GM18505 (cell line): Measurements from ENCODE around the gene SCT.
"Not testable (repeated sequence)": the region's sequence is repeated elsewhere in the genome, so short reads cannot be mapped to it uniquely, and the experiment has no call there.

Experiments used
- ATAC-seq: cut with Tn5 transposase; IDR thresholded peaks from one replicate; pipeline ENCODE4 v1.9.1; 2021; ENCODE audit not compliant: unreplicated experiment
- POLR2A ChIP-seq: IDR thresholded peaks from 4 replicates; pipeline ENCODE4 v1.6.1; 2011; ENCODE audit warnings: borderline replicate concordance; ENCODE audit not compliant: insufficient read depth, insufficient read length; ENCODE audit errors: extremely low read depth

The SCT gene

DNA sequence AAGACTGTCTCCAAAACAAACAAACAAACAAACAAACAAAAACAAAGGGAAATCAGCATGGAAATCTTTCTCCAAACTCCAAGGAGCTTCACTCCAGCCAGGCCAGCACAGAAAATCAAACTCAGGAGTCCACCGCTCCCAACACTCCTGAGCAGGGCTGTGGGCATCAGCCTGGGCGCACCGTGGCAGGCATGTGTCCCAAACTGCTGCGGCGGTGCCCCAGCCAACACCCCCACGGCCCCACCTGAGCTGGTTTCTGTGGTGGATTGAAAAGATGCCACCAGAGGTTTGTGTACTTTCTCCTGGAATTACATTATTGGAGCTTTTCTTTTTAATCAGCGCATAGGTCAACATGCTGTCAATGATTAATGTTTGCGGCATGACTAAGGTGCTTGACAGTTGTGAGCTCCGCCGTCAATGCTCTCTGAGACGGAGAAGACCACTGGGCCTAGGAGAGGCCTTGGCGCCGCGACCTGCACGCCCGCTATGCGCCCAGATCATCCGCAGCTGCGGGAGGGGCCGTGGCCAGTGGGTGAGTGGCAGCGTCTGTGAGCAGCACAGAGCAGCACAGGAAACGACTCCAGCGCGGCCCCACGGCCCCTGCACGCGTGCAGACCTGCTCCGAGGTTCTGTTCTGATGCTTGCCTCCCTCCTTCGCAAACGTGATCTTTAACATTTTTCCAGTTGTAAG is 28.2 kb upstream of the SCT start:
- no peak for ATAC-seq
- no peak for TF ChIP-seq POLR2A

GRCh38 chr11:654444-654843 is 27.5 kb upstream of the SCT start:
- not testable (repeated sequence) for ATAC-seq

DNA sequence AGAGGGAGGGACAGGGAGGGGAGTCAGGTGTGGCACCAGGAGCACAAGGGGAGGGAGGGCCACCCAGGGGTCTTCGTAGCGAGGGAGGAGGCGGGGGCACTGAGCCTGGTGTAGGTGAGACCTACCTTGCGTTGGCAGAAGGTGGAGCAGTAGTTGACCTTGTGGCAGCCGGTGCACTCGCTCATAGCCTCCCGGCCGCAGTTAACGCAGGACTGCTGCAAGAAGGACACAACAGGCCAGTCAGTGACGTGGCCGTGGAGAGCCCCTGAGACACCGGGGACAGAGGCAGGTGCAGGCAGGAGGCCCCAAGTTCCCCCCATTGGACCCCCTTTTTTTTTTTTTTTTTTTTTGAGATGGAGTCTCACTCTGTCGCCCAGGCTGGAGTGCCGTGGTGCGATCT is 26.9 kb upstream of the SCT start:
- TF ChIP-seq POLR2A = no peak
- no peak for ATAC-seq

- ATAC-seq = not testable (repeated sequence)
Measured at GRCh38 chr11:653136-653535, 26.2 kb upstream of the SCT start.

- TF ChIP-seq POLR2A = no peak
- no peak for ATAC-seq
Measured at GRCh38 chr11:650482-650881, 23.5 kb upstream of the SCT start.

GRCh38 chr11:647672-648158 is 20.7 kb upstream of the SCT start:
- ATAC-seq = not testable (repeated sequence)

DNA sequence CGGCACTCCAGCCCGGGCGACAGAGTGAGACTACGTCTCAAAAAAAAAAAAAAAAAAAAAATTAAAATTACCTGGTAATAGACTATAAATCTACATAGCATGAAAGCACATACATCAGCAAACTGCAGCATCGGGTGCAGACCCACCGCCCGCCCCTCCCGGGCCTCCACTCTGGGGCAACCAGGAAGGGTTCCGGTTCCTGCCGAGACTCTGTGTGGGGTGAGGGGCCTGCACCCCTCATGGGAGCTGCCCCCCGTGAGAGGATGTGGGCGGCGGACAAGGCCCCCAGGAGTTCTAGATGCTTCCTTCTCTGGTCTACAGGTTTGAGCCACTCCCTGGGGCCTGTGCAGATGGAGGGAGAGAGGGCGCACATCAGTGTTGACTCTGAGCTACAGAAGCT is 19.2 kb upstream of the SCT start:
- TF ChIP-seq POLR2A = no peak
- ATAC-seq = no peak

DNA sequence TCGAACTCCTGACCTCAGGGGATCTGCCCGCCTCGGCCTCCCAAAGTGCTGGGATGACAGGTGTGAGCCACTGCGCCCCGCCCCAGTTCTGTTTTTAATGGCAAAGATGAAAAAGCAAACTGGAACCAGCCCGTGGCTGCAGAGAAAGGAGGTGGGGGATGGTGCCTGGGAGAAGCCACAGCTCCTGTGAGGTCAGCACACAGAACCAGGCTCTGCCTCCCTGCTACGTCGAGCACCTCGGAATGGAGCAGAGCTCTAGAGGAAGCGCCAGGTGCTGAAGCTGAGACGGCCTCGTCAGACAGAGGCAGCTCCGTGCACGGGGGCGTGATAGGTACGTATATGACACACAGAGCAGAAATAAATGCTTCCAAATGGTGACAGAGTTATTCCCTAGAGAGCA is 18.6 kb upstream of the SCT start:
- no peak for ATAC-seq
- TF ChIP-seq POLR2A = no peak

DNA sequence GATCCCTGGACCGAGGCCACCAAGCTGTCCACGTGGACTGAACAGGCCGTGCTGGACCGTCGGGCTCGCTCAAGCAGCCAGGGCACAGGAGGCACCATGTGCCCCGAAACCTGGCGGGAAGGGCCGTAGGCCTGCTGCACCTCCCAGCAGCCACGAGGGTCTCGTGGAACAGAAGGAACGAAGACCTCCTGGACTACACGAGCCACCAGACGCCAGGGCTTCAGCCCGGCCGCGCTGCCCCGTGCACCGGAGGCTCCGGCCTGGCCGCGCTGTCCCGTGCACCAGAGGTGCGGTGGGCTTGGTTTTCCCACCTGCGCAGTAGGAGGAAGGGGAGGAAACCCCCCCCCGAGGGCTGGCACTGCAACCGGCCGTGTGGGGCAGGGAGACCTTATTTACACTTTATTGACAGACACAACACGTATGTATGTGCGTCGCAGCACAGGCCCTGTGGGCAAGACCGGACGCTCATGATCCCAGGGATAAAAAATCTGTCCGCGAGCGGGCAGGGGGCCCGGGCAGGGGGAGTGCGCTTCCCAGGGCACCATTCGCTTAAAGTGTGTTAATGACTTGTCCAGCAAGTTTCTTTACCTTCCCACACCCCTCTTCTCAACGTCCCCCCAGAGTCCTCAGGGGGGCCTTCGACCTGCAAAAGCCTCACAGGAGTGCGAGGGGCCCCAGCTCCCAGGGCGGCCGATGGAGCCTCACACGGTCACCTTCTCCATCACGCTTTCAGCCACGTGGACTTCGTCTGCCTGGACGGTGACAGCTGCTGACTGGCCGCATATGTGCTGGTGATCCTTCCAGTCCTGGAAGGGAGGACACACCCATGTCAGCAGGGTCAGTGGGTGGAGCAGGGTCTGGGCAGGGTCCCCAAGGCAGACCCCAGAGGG is 17.1 kb upstream of the SCT start:
- TF ChIP-seq POLR2A = no peak
- no peak for ATAC-seq

- no peak for TF ChIP-seq POLR2A
Measured at GRCh38 chr11:643366-643765, 16.4 kb upstream of the SCT start.

GRCh38 chr11:641806-642370 is 14.9 kb upstream of the SCT start:
- no peak for TF ChIP-seq POLR2A
- ATAC-seq = no peak

More at GRCh38 chr11:643366-643765, 16.4 kb upstream of the SCT start:
- ATAC-seq = no peak

DNA sequence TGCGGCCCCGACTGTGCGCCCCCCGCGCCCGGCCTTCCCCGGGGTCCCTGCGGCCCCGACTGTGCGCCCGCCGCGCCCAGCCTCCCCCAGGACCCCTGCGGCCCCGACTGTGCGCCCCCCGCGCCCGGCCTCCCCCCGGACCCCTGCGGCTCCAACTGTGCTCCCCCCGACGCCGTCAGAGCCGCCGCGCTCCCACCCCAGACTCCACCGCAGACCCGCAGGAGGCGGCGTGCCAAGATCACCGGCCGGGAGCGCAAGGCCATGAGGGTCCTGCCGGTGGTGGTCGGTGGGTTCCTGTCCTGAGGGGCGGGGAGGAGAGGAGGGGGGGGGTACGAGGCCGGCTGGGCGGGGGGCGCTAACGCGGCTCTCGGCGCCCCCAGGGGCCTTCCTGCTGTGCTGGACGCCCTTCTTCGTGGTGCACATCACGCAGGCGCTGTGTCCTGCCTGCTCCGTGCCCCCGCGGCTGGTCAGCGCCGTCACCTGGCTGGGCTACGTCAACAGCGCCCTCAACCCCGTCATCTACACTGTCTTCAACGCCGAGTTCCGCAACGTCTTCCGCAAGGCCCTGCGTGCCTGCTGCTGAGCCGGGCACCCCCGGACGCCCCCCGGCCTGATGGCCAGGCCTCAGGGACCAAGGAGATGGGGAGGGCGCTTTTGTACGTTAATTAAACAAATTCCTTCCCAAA is 13.2 kb upstream of the SCT start:
- TF ChIP-seq POLR2A = no peak
- no peak for ATAC-seq

DNA sequence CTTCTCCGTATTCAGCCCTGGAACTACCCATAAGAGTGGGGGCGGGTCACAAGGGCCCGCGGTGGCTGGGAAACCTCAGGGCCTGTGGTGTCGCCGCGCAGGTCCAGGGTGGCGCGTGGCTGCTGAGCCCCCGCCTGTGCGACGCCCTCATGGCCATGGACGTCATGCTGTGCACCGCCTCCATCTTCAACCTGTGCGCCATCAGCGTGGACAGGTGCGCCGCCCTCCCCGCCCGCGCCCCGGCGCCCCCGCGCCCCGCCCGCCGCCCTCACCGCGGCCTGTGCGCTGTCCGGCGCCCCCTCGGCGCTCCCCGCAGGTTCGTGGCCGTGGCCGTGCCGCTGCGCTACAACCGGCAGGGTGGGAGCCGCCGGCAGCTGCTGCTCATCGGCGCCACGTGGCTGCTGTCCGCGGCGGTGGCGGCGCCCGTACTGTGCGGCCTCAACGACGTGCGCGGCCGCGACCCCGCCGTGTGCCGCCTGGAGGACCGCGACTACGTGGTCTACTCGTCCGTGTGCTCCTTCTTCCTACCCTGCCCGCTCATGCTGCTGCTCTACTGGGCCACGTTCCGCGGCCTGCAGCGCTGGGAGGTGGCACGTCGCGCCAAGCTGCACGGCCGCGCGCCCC is 12.5 kb upstream of the SCT start:
- TF ChIP-seq POLR2A = no peak
- ATAC-seq = no peak
